GM19452 (cell line): ENCODE results near the gene OR10AD1.
"Not testable (repeated sequence)": the region's sequence is repeated elsewhere in the genome, so short reads cannot be mapped to it uniquely, and the experiment has no call there.

Experiments used
- ATAC-seq: cut with Tn5 transposase; IDR thresholded peaks from one replicate; pipeline ENCODE4 v1.9.1; 2021; ENCODE audit not compliant: unreplicated experiment

Gene OR10AD1

GRCh38 chr12:48163150-48163747 is 39.8 kb downstream of the OR10AD1 start:
- no peak for ATAC-seq

GRCh38 chr12:48160807-48161206 is 42.3 kb downstream of the OR10AD1 start:
- ATAC-seq, result no peak

- no peak for ATAC-seq
Observed at GRCh38 chr12:48160046-48160445, 43.0 kb downstream of the OR10AD1 start.

GRCh38 chr12:48157889-48158370 is 45.2 kb downstream of the OR10AD1 start:
- ATAC-seq, result no peak

GRCh38 chr12:48157018-48157888 is 45.8 kb downstream of the OR10AD1 start, which contains the start of gene ASB8:
TSS of gene ASB8 (minus strand) at chr12:48157515. CDS start at chr12:48153496, 4,019 bp downstream.
- ATAC-seq, result peak; percentile 87

GRCh38 chr12:48156652-48157017 is 46.5 kb downstream of the OR10AD1 start:
- no peak for ATAC-seq

GRCh38 chr12:48155786-48156185 is 47.3 kb downstream of the OR10AD1 start:
- not testable (repeated sequence) for ATAC-seq
